Neural crest cell (in vitro differentiated cells): ENCODE results near the gene LDLRAD1. TPM values are rescaled to one million over a fixed set of nuclear protein-coding genes. Genes with fewer than 3 reads are reported as not detected.
"Not testable (repeated sequence)": the region's sequence is repeated elsewhere in the genome, so short reads cannot be mapped to it uniquely, and the experiment has no call there.

Experiments used
- DNase-seq: peaks from one replicate; pipeline ENCODE4 v3.0.0; 2021; ENCODE audit warnings: low read depth, mixed read lengths, low spot score
- H3K27ac Mint-ChIP-seq: one replicate; pipeline ENCODE4 v1.8.0; 2021; ENCODE audit warnings: mild to moderate bottlenecking, mixed read lengths; ENCODE audit not compliant: unreplicated experiment
- H3K27me3 Mint-ChIP-seq: 2 replicates; pipeline ENCODE4 v1.8.0; 2021; ENCODE audit warnings: low read depth, mild to moderate bottlenecking, mixed read lengths
- H3K36me3 Mint-ChIP-seq: 2 replicates; pipeline ENCODE4 v1.8.0; 2021; ENCODE audit warnings: low read depth, mild to moderate bottlenecking, mixed read lengths
- H3K4me1 Mint-ChIP-seq: 2 replicates; pipeline ENCODE4 v1.8.0; 2021; ENCODE audit warnings: mixed read lengths
- H3K4me3 Mint-ChIP-seq: one replicate; pipeline ENCODE4 v1.8.0; 2021; ENCODE audit warnings: mild to moderate bottlenecking, mixed read lengths
- H3K9me3 Mint-ChIP-seq: 2 replicates; pipeline ENCODE4 v1.8.0; 2021; ENCODE audit warnings: mixed read lengths
- CTCF ChIP-seq: fragments of 200-600 bp; sonication (generic); conservative IDR thresholded peaks from 2 replicates; pipeline ENCODE4 v1.5.0; 2021; ENCODE audit warnings: antibody characterized with exemption, mild to moderate bottlenecking
- total RNA-seq: library from RNA; stranded (reverse); gene quantifications from 2 replicates; pipeline ENCODE4 v1.2.1, GENCODE V29; 2021

The LDLRAD1 gene
- total RNA-seq, 1 donor from 2014 or later = not detected

- Mint-ChIP-seq H3K9me3 (no peaks in the 10 kb centered on the region), H3K4me3 (no peak overlapping the region), H3K4me1 (peaks cover 12% of the 10 kb centered on the region), H3K27me3 (no peaks in the 10 kb centered on the region), H3K36me3 (no peaks in the 10 kb centered on the region), H3K27ac (no peak overlapping the region)
- TF ChIP-seq CTCF = no peak
- DNase-seq = peak; percentile 37
Measured at GRCh38 chr1:54052431-54052933, 34.5 kb upstream of the LDLRAD1 start.

- Mint-ChIP-seq H3K9me3 (no peaks in the 10 kb centered on the region), H3K27ac (no peak overlapping the region), H3K27me3 (no peaks in the 10 kb centered on the region), H3K4me3 (no peak overlapping the region), H3K36me3 (no peaks in the 10 kb centered on the region), H3K4me1 (peaks cover 12% of the 10 kb centered on the region)
- TF ChIP-seq CTCF = no peak
- DNase-seq = no peak
Measured at GRCh38 chr1:54051933-54052430, 34.0 kb upstream of the LDLRAD1 start.

- not testable (repeated sequence) for DNase-seq, H3K27me3 Mint-ChIP-seq, H3K36me3 Mint-ChIP-seq, H3K9me3 Mint-ChIP-seq, H3K27ac Mint-ChIP-seq
- Mint-ChIP-seq H3K4me1 (peaks cover 10% of the 10 kb centered on the region), H3K4me3 (peak overlapping the region; percentile 50)
Measured at GRCh38 chr1:54050435-54050834, 32.4 kb upstream of the LDLRAD1 start.

DNA sequence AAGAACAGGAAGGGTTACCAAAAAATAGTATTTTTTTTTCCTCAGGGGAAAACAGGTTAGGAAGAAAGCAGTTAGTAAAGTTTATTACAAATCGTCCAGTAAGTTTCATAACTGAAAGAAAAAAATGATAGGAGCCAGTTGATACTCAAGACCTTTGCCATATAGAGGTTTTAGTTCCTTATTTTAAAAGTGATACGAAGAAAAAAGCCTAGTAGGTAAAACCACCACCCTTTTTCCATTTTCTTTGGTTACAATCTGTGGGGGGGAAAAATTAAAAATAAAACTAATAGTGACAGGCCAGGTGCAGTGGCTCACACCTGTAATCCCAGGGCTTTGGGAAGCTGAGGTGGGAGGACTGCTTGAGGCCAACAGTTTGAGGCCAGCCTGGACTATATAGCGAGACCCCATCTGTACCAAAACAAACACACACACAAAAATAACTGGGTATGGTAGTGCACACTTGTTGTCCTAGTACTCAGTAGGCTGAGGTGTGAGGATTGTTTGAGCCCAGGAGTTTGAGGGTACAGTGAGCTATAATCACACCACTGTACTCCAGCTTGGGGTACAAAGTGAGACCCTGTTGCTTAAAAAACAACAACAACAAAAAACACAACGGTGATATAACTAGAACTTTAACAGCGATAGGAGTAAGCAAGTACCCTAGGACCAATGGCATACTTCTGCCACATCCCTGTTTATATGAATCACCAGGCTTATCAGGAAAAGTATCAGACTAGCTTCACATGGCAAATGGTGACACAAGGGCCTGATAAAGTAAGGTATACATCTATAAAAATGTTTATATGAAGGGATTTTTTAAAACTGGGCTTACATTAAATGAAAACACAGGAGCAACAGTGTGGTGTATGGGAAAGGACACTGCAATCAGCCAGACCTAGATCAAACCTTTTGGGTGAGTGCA lies 29.7 kb upstream of the LDLRAD1 start:
- H3K27me3 Mint-ChIP-seq = no peaks in the 10 kb centered on the region
- no peak for DNase-seq
- no peaks in the 10 kb centered on the region for H3K4me1 Mint-ChIP-seq
- no peak overlapping the region for H3K4me3 Mint-ChIP-seq
- H3K36me3 Mint-ChIP-seq = no peaks in the 10 kb centered on the region
- TF ChIP-seq CTCF = no peak
- no peak overlapping the region for H3K27ac Mint-ChIP-seq
- H3K9me3 Mint-ChIP-seq = no peaks in the 10 kb centered on the region

- no peaks in the 10 kb centered on the region for H3K9me3 Mint-ChIP-seq
- H3K36me3 Mint-ChIP-seq = no peaks in the 10 kb centered on the region
- DNase-seq = no peak
- no peak overlapping the region for H3K4me3 Mint-ChIP-seq
- H3K4me1 Mint-ChIP-seq = no peaks in the 10 kb centered on the region
- no peak for TF ChIP-seq CTCF
- H3K27me3 Mint-ChIP-seq = no peaks in the 10 kb centered on the region
- no peak overlapping the region for H3K27ac Mint-ChIP-seq
Measured at GRCh38 chr1:54046671-54047383, 28.8 kb upstream of the LDLRAD1 start.
